Fibroblast of villous mesenchyme (primary cell): ENCODE data around the gene DUSP28. TPM values are rescaled to one million over a fixed set of nuclear protein-coding genes. Genes with fewer than 3 reads are reported as not detected.
"Not testable (repeated sequence)": the region's sequence is repeated elsewhere in the genome, so short reads cannot be mapped to it uniquely, and the experiment has no call there.

Experiments
- DNase-seq: peaks from one replicate; pipeline ENCODE4 v3.0.0-alpha.2; 2010; ENCODE audit warnings: low read depth
- H3K4me3 ChIP-seq: 2 replicates; pipeline ENCODE4 v1.5.1; 2011; ENCODE audit warnings: low read depth, mild to moderate bottlenecking, low read length
- CTCF ChIP-seq: IDR thresholded peaks from 2 replicates; pipeline ENCODE4 v1.5.1; 2012; ENCODE audit warnings: low read depth, mild to moderate bottlenecking, low read length; ENCODE audit not compliant: insufficient read depth
- total RNA-seq: library from RNA; depleted of rRNA; stranded (reverse); fragments of >200 nt; gene quantifications from 2 replicates; pipeline ENCODE4 v1.2.3, GENCODE V29; 2012

DUSP28 gene
- total RNA-seq, 1 donor: 3.5 TPM

GRCh38 chr2:240528406-240529040 lies 31.6 kb upstream of the DUSP28 start:
- H3K4me3 ChIP-seq: no peak overlapping the region
- DNase-seq: no peak
- TF ChIP-seq CTCF: no peak

- TF ChIP-seq CTCF: no peak
- H3K4me3 ChIP-seq: no peak overlapping the region
- DNase-seq: no peak
Measured at GRCh38 chr2:240529344-240529999, 30.7 kb upstream of the DUSP28 start.

- H3K4me3 ChIP-seq: no peak overlapping the region
- no peak for DNase-seq
- TF ChIP-seq CTCF: no peak
Measured at GRCh38 chr2:240530181-240530580, 30.0 kb upstream of the DUSP28 start.

GRCh38 chr2:240531038-240531437 lies 29.1 kb upstream of the DUSP28 start:
- H3K4me3 ChIP-seq: no peak overlapping the region
- DNase-seq: no peak
- no peak for TF ChIP-seq CTCF

GRCh38 chr2:240532031-240532775 lies 28.0 kb upstream of the DUSP28 start:
- TF ChIP-seq CTCF: no peak
- no peak for DNase-seq

GRCh38 chr2:240538031-240538780 lies 22.0 kb upstream of the DUSP28 start:
- no peak for TF ChIP-seq CTCF
- DNase-seq: no peak
- no peak overlapping the region for H3K4me3 ChIP-seq

More at GRCh38 chr2:240532031-240532775, 28.0 kb upstream of the DUSP28 start:
- H3K4me3 ChIP-seq: no peak overlapping the region

- not testable (repeated sequence) for H3K4me3 ChIP-seq, DNase-seq
Measured at GRCh38 chr2:240539101-240539500, 21.1 kb upstream of the DUSP28 start.
